SK-N-MC (cell line): ENCODE measurements around the gene SLC9A1.

ENCODE experiments used
- DNase-seq: peaks from one replicate; pipeline ENCODE4 v3.0.0-alpha.2; 2011; ENCODE audit warnings: low read depth, low spot score
- H3K27ac ChIP-seq: fragments of 200-600 bp; sonication (generic); 2 replicates; pipeline ENCODE4 v1.5.1; 2016; ENCODE audit warnings: mixed run types
- H3K36me3 ChIP-seq: fragments of 200-600 bp; sonication (generic); 2 replicates; pipeline ENCODE4 v1.6.1; 2017; ENCODE audit warnings: antibody characterized with exemption, low read length, mixed read lengths; ENCODE audit not compliant: insufficient read depth
- H3K4me3 ChIP-seq: fragments of 200-600 bp; sonication (generic); 2 replicates; pipeline ENCODE4 v1.5.1; 2016
- H3K9ac ChIP-seq: fragments of 200-600 bp; sonication (generic); 2 replicates; pipeline ENCODE4 v1.8.0; 2017; ENCODE audit warnings: mixed run types, mixed read lengths; ENCODE audit not compliant: insufficient read length
- H3K9me3 ChIP-seq: fragments of 200-600 bp; sonication (generic); 2 replicates; pipeline ENCODE4 v1.6.1; 2017; ENCODE audit warnings: low read depth, mild to moderate bottlenecking, antibody characterized with exemption, low read length, moderate library complexity, mixed read lengths
- EZH2 ChIP-seq: fragments of 200-600 bp; sonication (generic); IDR thresholded peaks from one replicate; pipeline ENCODE4 v1.6.1; 2017; ENCODE audit warnings: antibody characterized with exemption
- FOXP2 ChIP-seq: optimal IDR thresholded peaks from 2 replicates; pipeline ENCODE3; 2011; ENCODE audit warnings: mild to moderate bottlenecking, moderate library complexity; ENCODE audit not compliant: insufficient read depth; ENCODE audit errors: extremely low read length, control extremely low read depth
- POLR2AphosphoS5 ChIP-seq: IDR thresholded peaks from 2 replicates; pipeline ENCODE4 v1.6.1; 2012; ENCODE audit warnings: mild to moderate bottlenecking, low read depth, low read length, borderline replicate concordance

Gene SLC9A1

DNA sequence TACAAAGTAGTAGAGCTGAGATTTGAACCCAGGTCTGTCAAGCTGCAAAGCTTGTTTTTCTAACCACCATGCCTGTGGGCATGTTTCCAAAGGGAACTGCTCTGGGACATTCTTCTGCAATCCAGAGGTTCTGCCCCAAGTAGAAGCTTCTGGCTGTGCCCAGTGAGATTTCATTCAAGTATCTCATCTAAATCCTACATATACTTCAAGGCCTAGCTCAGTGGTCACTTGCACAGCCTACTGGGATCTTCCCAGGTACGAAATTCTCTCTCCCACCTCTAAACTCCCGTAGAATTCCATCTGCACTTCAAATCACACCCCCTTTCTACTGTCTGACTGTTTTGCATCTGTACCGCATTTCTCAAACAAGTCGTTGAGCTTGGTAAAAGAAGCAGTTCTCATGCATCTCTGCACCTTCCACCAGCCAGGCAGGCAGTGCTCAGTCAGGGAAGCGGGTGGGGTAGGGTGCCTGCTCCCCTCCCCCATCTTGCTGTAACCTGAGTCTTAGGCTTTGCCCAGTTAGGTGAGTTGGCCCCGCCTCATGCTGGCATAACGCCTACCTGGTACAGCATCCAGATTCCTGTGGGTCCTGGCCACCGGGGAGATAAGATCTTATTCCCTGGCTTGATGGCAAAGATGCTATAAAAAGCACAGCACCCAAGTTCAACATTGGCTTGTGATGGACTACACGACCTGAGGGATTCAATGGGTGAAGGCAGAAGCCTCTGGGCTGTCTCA, 13.5 kb downstream of the SLC9A1 start:
- Histone ChIP-seq H3K4me3 (no peak overlapping the region), H3K27ac (no peak overlapping the region), H3K9me3 (no peaks in the 10 kb centered on the region), H3K36me3 (no peaks in the 10 kb centered on the region), H3K9ac (no peak overlapping the region)
- no peak for DNase-seq
- no peak for TF ChIP-seq EZH2
- TF ChIP-seq FOXP2: no peak
- no peak for TF ChIP-seq POLR2AphosphoS5

DNA sequence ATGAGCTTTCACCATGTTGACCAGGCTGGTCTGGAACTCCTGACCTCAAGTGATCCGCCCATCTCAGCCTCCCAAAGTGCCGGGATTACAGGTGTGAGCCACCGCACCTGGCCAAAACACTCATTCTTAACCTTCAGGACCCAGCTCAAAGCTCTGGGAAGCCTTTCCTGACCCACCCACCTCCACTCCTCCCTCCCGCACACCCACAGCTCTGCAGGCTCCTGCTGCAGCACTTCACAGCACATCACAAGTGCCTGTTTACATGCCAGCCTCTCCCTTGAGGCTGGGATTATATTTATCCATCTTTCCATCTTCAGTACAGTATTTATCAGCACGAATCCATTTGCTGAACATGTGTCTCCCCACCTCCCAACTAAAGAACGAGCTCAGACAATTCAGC, 14.9 kb downstream of the SLC9A1 start:
- TF ChIP-seq POLR2AphosphoS5: no peak
- no peak for TF ChIP-seq EZH2
- no peak for TF ChIP-seq FOXP2
- DNase-seq: no peak
- Histone ChIP-seq H3K27ac (no peak overlapping the region), H3K9ac (no peak overlapping the region), H3K36me3 (no peaks in the 10 kb centered on the region), H3K4me3 (no peak overlapping the region), H3K9me3 (no peaks in the 10 kb centered on the region)

DNA sequence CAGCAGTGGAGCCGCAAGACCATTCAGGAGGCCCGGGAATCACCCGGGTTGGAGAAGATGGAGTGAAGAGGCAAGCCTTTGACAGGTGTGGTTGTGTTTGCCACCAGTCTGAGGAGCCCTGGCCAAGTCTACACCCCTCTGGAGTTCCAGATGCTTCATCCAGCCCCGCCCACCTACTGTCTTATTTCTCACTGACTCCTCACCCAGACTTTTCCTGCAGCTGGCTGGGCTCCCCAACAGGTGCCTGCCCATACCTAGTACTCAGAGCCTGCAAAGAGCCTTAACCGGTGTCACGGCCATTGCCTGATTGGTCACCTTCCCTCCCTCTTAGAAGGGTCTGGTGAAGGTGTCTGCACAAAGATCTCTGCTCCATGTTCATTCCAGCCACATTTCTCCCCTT, 16.0 kb downstream of the SLC9A1 start:
- Histone ChIP-seq H3K9me3 (no peaks in the 10 kb centered on the region), H3K27ac (no peak overlapping the region), H3K4me3 (no peak overlapping the region), H3K9ac (no peak overlapping the region), H3K36me3 (no peaks in the 10 kb centered on the region)
- DNase-seq: no peak
- no peak for TF ChIP-seq FOXP2
- TF ChIP-seq EZH2: no peak
- no peak for TF ChIP-seq POLR2AphosphoS5

DNA sequence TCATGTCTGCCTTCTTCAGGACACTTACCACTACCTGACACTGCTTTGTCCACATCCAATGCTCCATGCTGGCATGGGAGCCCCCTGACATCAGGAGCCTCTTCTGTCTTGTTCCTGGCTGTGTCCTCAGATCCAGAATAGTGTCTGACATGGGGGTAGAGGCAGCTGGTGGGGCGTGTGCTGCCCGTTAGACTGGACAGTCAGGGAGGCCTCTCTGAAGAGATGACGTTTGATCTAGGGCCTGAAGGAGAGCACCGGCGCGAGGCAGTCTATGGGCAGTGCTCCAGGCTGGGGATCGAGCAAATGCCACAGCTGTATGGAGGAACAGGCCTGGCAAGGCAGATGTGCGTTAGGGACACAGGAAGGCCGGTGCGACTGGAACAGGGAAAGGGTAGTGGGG, 16.6 kb downstream of the SLC9A1 start:
- H3K9me3 ChIP-seq: no peaks in the 10 kb centered on the region
- TF ChIP-seq EZH2 (no peak), POLR2AphosphoS5 (no peak), FOXP2 (no peak)
- no peaks in the 10 kb centered on the region for H3K36me3 ChIP-seq
- DNase-seq: no peak
- H3K27ac ChIP-seq: no peak overlapping the region
- H3K9ac ChIP-seq: no peak overlapping the region
- no peak overlapping the region for H3K4me3 ChIP-seq

DNA sequence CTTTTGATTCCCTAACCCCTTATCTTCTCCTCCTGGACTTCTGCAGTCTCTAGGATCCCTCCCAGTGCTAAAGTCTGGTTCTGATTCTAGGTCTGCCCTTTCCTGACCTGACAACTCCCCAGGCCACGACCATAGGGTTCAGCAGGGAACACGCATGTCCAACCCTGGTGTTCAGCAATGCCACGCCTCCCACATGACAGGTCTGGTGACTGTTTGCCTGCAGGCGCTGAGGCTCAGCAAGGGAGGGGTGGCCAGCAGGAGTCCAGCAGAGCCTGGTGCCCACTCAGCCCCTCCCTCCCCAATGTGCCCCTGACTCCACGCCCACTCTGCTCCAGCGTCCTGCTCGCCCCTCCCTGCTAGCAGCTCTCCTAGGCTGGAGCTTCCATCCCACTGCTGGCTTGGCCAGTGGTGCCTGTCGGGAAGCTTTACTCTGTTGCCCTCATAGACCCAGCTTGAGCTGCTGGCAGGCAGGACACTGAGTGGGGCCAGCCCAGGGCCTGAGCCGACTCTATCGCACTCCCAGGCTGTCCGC, 17.3 kb downstream of the SLC9A1 start:
- TF ChIP-seq EZH2 (no peak), FOXP2 (no peak), POLR2AphosphoS5 (no peak)
- H3K36me3 ChIP-seq: no peaks in the 10 kb centered on the region
- DNase-seq: no peak
- H3K27ac ChIP-seq: no peak overlapping the region
- H3K4me3 ChIP-seq: no peak overlapping the region
- H3K9ac ChIP-seq: no peak overlapping the region
- no peaks in the 10 kb centered on the region for H3K9me3 ChIP-seq

DNA sequence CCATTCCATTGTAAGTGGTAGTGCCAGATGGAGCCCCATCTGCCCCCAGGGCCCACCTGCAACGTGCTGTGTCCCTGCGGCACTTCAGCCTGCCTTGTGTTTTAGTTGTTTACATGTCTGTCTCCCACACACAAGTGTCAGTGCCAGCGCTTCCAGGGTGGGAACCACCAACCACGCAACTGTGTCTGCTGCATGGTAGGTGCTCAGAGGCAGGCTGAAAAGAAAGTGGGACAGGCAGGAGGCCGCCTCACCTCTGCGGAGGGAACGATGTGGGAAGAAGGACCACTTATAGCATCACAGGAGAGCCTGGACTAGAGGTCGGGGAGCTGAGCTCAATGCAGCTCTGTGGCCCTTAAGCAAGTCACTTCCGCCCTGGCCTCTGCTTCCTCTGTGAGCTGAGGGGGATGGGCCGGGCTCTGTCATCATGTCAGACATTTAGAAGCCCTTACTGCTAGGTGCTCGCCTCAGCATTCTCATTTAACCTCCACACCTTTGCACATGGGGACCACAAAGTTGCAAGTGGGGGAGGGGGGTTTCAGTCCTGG, 17.9 kb downstream of the SLC9A1 start:
- Histone ChIP-seq H3K36me3 (no peaks in the 10 kb centered on the region), H3K9ac (no peak overlapping the region), H3K9me3 (no peaks in the 10 kb centered on the region), H3K4me3 (no peak overlapping the region), H3K27ac (no peak overlapping the region)
- no peak for DNase-seq
- TF ChIP-seq POLR2AphosphoS5: no peak
- no peak for TF ChIP-seq FOXP2
- TF ChIP-seq EZH2: no peak

DNA sequence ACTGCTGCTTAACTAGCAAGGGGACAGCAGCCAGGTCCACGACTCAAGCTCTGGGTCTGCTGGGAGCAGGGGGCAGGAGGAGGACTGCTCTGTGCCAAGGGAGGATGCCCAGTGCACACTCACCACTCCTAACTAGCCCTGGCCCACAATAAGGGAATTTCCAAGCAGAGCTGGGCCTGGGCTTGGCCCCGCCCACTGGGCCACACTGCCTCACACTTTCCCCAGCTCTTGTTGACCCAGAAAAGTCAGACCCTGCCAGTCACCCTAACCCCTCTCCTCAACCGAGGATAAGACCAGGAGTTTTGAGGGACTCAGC, 18.7 kb downstream of the SLC9A1 start:
- Histone ChIP-seq H3K27ac (no peak overlapping the region), H3K36me3 (no peaks in the 10 kb centered on the region), H3K9ac (no peak overlapping the region), H3K4me3 (no peak overlapping the region), H3K9me3 (no peaks in the 10 kb centered on the region)
- DNase-seq: no peak
- TF ChIP-seq FOXP2: no peak
- TF ChIP-seq POLR2AphosphoS5: no peak
- no peak for TF ChIP-seq EZH2

DNA sequence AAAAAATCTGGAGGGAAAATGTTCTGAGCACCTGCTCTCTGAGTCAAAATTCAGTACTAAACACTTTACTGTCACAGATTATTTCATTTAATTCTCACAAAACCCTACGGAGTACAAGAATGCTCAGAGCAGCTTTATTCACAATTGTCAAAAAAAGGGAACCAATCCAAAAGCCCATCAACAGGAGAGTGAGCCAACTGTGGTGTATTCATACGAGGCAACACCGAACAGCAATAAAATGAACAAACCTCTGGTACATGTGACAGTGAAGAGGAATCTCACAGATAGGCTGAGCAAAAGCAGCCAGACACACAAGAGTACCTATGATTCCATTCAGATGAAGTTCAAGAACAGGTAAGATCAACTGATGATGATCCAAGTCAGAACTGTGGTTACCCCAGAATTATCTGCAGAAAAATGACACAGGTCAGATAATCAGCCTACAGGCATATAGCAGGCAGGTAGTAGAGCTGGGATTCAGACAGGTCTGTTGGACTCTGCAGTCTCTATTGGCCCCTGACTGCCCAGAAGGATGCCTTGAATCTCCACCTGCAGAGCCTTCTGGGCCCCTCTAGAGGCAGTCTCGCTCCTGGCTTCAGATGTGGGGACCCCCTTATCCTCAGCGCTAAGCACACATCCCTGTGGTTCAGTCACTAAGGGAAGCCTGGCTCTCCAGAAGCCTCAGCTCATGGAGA, 19.2 kb downstream of the SLC9A1 start:
- no peak for DNase-seq
- Histone ChIP-seq H3K4me3 (no peak overlapping the region), H3K9ac (no peak overlapping the region), H3K9me3 (no peaks in the 10 kb centered on the region), H3K36me3 (no peaks in the 10 kb centered on the region), H3K27ac (no peak overlapping the region)
- TF ChIP-seq EZH2: no peak
- no peak for TF ChIP-seq FOXP2
- no peak for TF ChIP-seq POLR2AphosphoS5
